Measurements from ENCODE around the gene UBE2E2.

UBE2E2 gene

DNA sequence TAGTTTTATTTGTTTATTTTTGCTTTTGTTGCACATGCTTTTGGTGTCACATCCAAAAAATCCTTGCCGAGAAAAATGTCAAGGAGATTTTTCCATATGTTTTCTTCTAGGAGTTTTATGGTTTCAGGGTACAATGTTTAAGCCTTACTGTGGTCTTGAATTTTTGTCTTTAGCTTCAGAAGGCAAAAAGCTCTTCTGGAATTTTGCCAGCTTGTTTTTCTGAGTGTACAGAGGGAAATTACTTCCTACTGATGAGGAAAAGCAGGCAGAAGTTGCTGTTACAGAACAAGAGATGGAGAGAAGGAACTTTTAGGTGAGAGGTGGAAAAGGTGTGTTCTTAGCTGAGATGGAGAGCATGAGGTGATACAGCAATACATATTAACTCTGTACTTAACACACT is 59.6 kb downstream of the UBE2E2 start:
- Histone ChIP-seq H3K9ac (ENCODE audit: low read depth, low read length) (no peak overlapping the region), H3K36me3 (ENCODE audit: insufficient read depth, low read length) (no peaks in the 10 kb centered on the region), H3K9me3 (ENCODE audit: control insufficient read depth, insufficient read depth, low read length) (no peaks in the 10 kb centered on the region), H3K4me1 (ENCODE audit: insufficient read depth, low read length) (no peaks in the 10 kb centered on the region)

DNA sequence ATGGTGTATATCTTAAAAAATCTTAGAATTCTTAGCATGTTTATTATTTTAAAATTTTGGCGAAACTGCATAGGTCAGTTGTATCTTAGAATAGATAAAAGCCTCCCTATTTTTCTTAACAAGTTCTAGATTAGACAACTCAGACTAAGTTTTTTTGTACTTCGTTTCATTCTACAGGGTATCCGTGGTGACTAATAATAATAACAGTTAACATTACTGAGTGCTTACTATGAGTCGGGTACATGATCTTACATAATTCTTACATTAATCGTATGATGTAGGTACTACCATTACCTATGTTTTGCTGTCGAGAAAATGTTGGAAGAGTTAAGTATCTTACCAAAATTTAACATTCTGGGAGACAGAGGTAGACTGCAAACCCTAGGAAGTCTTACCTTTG is 60.7 kb downstream of the UBE2E2 start:
- Histone ChIP-seq H3K9ac (ENCODE audit: low read depth, low read length) (no peak overlapping the region), H3K9me3 (ENCODE audit: control insufficient read depth, insufficient read depth, low read length) (no peaks in the 10 kb centered on the region), H3K4me1 (ENCODE audit: insufficient read depth, low read length) (no peaks in the 10 kb centered on the region), H3K36me3 (ENCODE audit: insufficient read depth, low read length) (no peaks in the 10 kb centered on the region)

DNA sequence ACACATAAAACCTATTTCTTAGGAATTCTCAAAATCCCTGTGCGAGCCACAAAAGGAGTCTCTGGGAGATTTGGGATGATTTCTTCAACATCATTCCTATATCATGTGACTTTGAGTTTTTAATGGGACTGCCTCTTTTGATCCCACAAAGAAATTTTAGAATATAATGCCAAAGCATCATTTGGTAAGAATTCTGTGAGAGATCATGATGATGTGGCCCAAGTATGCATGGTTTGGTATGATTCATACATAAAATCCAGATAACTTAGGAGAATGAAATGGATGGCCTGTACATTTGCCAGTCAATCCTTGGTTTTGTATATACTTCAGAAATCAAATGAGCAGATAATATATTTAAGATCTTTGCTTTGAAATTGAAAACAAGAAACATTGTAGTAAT is 61.3 kb downstream of the UBE2E2 start:
- Histone ChIP-seq H3K9me3 (ENCODE audit: control insufficient read depth, insufficient read depth, low read length) (no peaks in the 10 kb centered on the region), H3K9ac (ENCODE audit: low read depth, low read length) (no peak overlapping the region), H3K36me3 (ENCODE audit: insufficient read depth, low read length) (no peaks in the 10 kb centered on the region), H3K4me1 (ENCODE audit: insufficient read depth, low read length) (no peaks in the 10 kb centered on the region)

DNA sequence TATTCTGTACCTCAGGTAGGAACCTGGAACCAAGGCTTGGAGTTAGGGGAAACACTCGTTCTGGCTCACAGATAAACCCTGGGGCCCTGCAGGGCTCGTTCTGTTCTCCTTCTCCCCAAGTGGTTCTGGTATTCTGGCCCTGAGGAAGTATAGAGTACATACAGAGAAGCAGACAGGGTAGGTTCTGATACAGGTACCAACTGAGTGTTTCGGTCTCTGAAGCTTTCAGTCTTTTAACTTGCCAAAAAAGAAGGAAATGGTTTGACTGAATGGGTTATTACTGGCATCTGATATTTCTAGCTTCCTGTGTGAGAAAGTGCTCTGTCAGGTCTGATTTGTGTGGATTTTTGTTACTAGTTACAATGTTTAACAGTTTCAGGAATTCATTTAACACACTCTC is 67.3 kb downstream of the UBE2E2 start:
- Histone ChIP-seq H3K9me3 (ENCODE audit: control insufficient read depth, insufficient read depth, low read length) (peaks cover 4% of the 10 kb centered on the region), H3K9ac (ENCODE audit: low read depth, low read length) (no peak overlapping the region), H3K4me1 (ENCODE audit: insufficient read depth, low read length) (no peaks in the 10 kb centered on the region), H3K36me3 (ENCODE audit: insufficient read depth, low read length) (no peaks in the 10 kb centered on the region)

- H3K9ac ChIP-seq (ENCODE audit: low read depth, low read length) = no peak overlapping the region
- no peaks in the 10 kb centered on the region for H3K4me1 ChIP-seq (ENCODE audit: insufficient read depth, low read length)
- H3K36me3 ChIP-seq (ENCODE audit: insufficient read depth, low read length) = no peaks in the 10 kb centered on the region
- H3K9me3 ChIP-seq (ENCODE audit: control insufficient read depth, insufficient read depth, low read length) = peaks cover 4% of the 10 kb centered on the region
These were observed 69.0 kb downstream of the UBE2E2 start for GRCh38 chr3:23271876-23272741.

DNA sequence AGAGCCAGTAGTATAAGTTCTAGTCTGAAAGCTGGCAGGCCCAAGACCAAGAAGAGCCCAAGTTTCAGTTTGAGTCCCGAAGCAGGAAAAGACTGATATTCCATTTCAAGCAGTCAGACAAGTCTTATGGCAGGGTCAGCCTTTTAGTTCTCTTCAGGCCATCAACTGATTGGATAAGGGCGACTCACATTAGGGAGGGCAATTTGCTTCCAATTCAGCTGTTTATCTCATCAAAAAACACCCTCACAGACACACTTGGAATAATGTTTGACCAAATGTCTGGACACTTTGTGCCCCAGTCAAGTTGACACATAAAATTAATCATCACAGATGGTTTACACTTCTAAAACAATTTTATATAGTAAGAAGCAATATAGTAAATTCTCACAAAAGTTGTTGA is 69.7 kb downstream of the UBE2E2 start:
- H3K9ac ChIP-seq (ENCODE audit: low read depth, low read length) = no peak overlapping the region
- no peaks in the 10 kb centered on the region for H3K36me3 ChIP-seq (ENCODE audit: insufficient read depth, low read length)
- H3K4me1 ChIP-seq (ENCODE audit: insufficient read depth, low read length) = no peaks in the 10 kb centered on the region
- H3K9me3 ChIP-seq (ENCODE audit: control insufficient read depth, insufficient read depth, low read length) = peaks cover 4% of the 10 kb centered on the region

GRCh38 chr3:23275061-23275460 is 71.9 kb downstream of the UBE2E2 start:
- no peak overlapping the region for H3K9ac ChIP-seq (ENCODE audit: low read depth, low read length)
- peaks cover 4% of the 10 kb centered on the region for H3K9me3 ChIP-seq (ENCODE audit: control insufficient read depth, insufficient read depth, low read length)
- no peaks in the 10 kb centered on the region for H3K4me1 ChIP-seq (ENCODE audit: insufficient read depth, low read length)
- H3K36me3 ChIP-seq (ENCODE audit: insufficient read depth, low read length) = no peaks in the 10 kb centered on the region

GRCh38 chr3:23275814-23276213 is 72.7 kb downstream of the UBE2E2 start:
- Histone ChIP-seq H3K9ac (ENCODE audit: low read depth, low read length) (no peak overlapping the region), H3K4me1 (ENCODE audit: insufficient read depth, low read length) (no peaks in the 10 kb centered on the region), H3K36me3 (ENCODE audit: insufficient read depth, low read length) (no peaks in the 10 kb centered on the region), H3K9me3 (ENCODE audit: control insufficient read depth, insufficient read depth, low read length) (peaks cover 4% of the 10 kb centered on the region)

GRCh38 chr3:23276913-23277658 is 74.0 kb downstream of the UBE2E2 start:
- Histone ChIP-seq H3K9me3 (ENCODE audit: control insufficient read depth, insufficient read depth, low read length) (peaks cover 4% of the 10 kb centered on the region), H3K4me1 (ENCODE audit: insufficient read depth, low read length) (no peaks in the 10 kb centered on the region), H3K36me3 (ENCODE audit: insufficient read depth, low read length) (no peaks in the 10 kb centered on the region), H3K9ac (ENCODE audit: low read depth, low read length) (no peak overlapping the region)

GRCh38 chr3:23277688-23278087 is 74.6 kb downstream of the UBE2E2 start:
- H3K4me1 ChIP-seq (ENCODE audit: insufficient read depth, low read length) = no peaks in the 10 kb centered on the region
- peaks cover 2% of the 10 kb centered on the region for H3K9me3 ChIP-seq (ENCODE audit: control insufficient read depth, insufficient read depth, low read length)
- H3K9ac ChIP-seq (ENCODE audit: low read depth, low read length) = no peak overlapping the region
- H3K36me3 ChIP-seq (ENCODE audit: insufficient read depth, low read length) = no peaks in the 10 kb centered on the region

GRCh38 chr3:23283625-23284024 is 80.5 kb downstream of the UBE2E2 start:
- peaks cover 5% of the 10 kb centered on the region for H3K9me3 ChIP-seq (ENCODE audit: control insufficient read depth, insufficient read depth, low read length)
- no peak overlapping the region; the same call in 1 of the 2 replicates for H3K9ac ChIP-seq (ENCODE audit: low read depth, low read length)
- no peaks in the 10 kb centered on the region for H3K36me3 ChIP-seq (ENCODE audit: insufficient read depth, low read length)
- peaks cover 6% of the 10 kb centered on the region; the same call in 1 of the 2 replicates for H3K4me1 ChIP-seq (ENCODE audit: insufficient read depth, low read length)

DNA sequence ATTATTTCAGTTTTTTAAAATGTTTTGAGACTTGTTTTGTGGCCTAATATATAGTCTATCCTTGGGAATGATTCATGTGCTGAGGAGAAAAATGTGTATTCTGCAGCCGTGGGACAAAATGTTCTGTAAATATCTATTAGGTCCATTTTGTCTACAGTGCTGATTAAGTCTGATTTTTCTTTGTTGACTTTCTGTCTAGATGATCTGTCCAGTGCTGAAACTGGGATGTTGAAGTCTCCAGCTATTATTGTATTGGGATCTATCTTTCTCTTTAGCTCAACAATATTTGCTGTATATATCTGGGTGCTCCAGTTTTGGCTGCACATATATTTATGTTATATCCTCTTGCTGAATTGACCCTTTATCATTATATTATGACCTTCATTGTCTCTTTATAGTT is 85.2 kb downstream of the UBE2E2 start:
- no peaks in the 10 kb centered on the region for H3K36me3 ChIP-seq (ENCODE audit: insufficient read depth, low read length)
- H3K4me1 ChIP-seq (ENCODE audit: insufficient read depth, low read length) = peaks cover 12% of the 10 kb centered on the region
- peaks cover 5% of the 10 kb centered on the region for H3K9me3 ChIP-seq (ENCODE audit: control insufficient read depth, insufficient read depth, low read length)
- H3K9ac ChIP-seq (ENCODE audit: low read depth, low read length) = no peak overlapping the region

GRCh38 chr3:23288715-23289114 is 85.6 kb downstream of the UBE2E2 start:
- Histone ChIP-seq H3K9ac (ENCODE audit: low read depth, low read length) (no peak overlapping the region), H3K4me1 (ENCODE audit: insufficient read depth, low read length) (peaks cover 9% of the 10 kb centered on the region), H3K36me3 (ENCODE audit: insufficient read depth, low read length) (no peaks in the 10 kb centered on the region), H3K9me3 (ENCODE audit: control insufficient read depth, insufficient read depth, low read length) (peaks cover 5% of the 10 kb centered on the region)

- Histone ChIP-seq H3K9me3 (ENCODE audit: control insufficient read depth, insufficient read depth, low read length) (no peaks in the 10 kb centered on the region), H3K9ac (ENCODE audit: low read depth, low read length) (no peak overlapping the region), H3K4me1 (ENCODE audit: insufficient read depth, low read length) (peaks cover 6% of the 10 kb centered on the region; the same call in 1 of the 2 replicates), H3K36me3 (ENCODE audit: insufficient read depth, low read length) (no peaks in the 10 kb centered on the region)
These were observed 89.3 kb downstream of the UBE2E2 start for GRCh38 chr3:23292432-23292831.

Data from ES-I3 (cell line).